Measurements from ENCODE around the gene ZRANB1. TPM values are rescaled to one million over a fixed set of nuclear protein-coding genes. Genes with fewer than 3 reads are reported as not detected.

The ZRANB1 gene
- total and polyA plus RNA-seq, 7 experiments from 2014 or later: 7.3 to 26.4 (median 17.3) TPM

DNA sequence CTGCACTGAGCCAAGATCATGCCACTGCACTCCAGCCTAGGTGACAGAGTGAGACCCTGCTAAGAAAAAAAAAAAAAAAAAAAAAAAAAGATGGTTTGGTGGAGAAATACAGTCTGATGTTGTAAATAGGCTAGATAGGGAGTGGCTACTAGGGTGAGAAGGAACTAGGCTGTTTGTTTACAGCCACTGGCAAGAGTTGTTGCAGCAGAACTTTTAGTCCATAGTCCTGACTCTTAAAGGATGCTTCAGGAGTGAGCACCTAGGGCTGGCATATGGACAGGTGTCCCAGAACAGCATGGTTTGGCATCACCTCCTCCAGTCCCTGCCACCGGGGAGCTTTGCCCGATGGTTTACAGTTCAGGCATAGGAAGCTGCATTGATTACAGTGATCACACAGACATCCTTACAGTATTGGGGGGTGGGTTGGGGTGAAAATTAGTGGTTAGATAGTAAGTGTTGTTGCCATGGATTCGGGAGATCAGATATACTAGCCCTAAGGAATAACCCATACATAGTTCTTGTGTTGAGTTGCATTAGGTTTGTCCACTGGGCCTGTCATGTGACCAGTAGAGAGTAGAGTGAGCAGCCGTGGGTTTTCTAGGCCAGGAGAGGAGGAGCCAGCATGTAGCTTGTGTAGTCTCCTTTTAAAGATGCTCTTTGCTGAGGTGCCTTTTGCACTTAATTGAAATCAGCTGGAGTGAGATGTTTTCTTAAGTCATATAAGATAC lies 35.9 kb downstream of the ZRANB1 start:
- Mint-ChIP-seq H3K27ac (peak overlapping the region in 6 of 9 donors; percentile 0 to 56 (median 26)), H3K27me3 (no peaks in the 10 kb centered on the region), H3K4me1 (peaks cover 8 to 35% (median 20%) of the 10 kb centered on the region in 7 donors), H3K4me3 (no peak overlapping the region), H3K9me3 (no peaks in the 10 kb centered on the region), H3K36me3 (peaks cover 10 to 42% (median 28%) of the 10 kb centered on the region in 5 donors)
- ATAC-seq (no peak), DNase-seq (no peak)
- intact Hi-C loops (cut with micrococcal nuclease): no loop called here
- peaks cover 0 to 35% (median 4%) of the 10 kb centered on the region in 3 experiments for H3K36me3 ChIP-seq (ENCODE audit: control insufficient read depth in 2 of 3, insufficient read depth in 3 of 3, low read length in 3 of 3)
- H3K27me3 ChIP-seq (ENCODE audit: control insufficient read depth in 2 of 2, insufficient read depth in 2 of 2, low read length in 2 of 2): no peaks in the 10 kb centered on the region
- no peaks in the 10 kb centered on the region for H3K9me3 ChIP-seq (ENCODE audit: control insufficient read depth in 2 of 3, low read length in 3 of 3)
- no peak overlapping the region for H3K4me3 ChIP-seq (ENCODE audit: low read length)
- no peak overlapping the region for H3K27ac ChIP-seq (ENCODE audit: low read depth, low read length)
- ChIA-PET CTCF (interaction anchor here (0.6 kb wide), 2 partner anchors 11 to 137 kb away, joined by 3 to 4 read pairs; no protein-coding TSS in a partner anchor), POLR2A (no interaction called here)
- H3K4me1 ChIP-seq (ENCODE audit: control insufficient read depth in 2 of 2, insufficient read depth in 2 of 2, low read length in 2 of 2): peaks cover 0 to 23% of the 10 kb centered on the region in 2 donors

DNA sequence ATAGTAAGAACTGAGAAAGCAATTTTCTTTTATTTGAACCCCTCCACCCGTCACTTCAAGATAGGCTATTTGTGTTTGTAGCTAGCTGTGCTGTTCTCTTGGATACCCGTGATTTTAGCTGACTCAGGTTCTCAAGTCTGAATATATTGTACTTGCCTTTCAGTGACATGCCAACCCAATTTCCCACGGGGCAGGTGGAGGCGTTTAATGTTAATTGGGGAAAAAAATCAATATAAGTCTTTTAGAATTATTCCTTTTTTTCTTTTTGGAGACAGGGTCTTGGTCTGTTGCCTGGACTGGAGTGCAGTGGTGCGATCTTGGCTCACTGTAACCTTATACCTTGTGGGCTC lies 36.4 kb downstream of the ZRANB1 start:
- H3K27ac ChIP-seq (ENCODE audit: low read depth, low read length): no peak overlapping the region
- CTCF ChIA-PET: interaction anchor here (0.6 to 0.7 kb wide), 3 partner anchors 10 to 136 kb away, joined by 3 to 4 read pairs (median 3); no protein-coding TSS in a partner anchor

DNA sequence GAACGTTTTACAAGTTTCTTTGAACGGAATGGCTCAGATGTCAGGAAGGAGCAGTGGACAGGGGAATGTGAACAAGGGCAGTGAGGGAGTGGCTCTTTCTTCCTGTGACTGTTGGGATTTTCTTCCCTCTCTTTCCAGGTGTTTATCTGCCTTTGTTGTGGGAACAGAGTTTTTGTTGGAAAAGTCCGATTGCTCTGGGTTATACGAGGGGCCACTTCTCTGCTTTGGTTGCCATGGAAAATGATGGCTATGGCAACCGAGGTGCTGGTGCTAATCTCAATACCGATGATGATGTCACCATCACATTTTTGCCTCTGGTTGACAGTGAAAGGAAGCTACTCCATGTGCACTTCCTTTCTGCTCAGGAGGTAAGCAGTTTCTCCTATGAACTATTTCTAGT lies 41.4 kb downstream of the ZRANB1 start:
- peaks cover 0 to 48% (median 0%) of the 10 kb centered on the region in 3 experiments for H3K36me3 ChIP-seq (ENCODE audit: control insufficient read depth in 2 of 3, insufficient read depth in 3 of 3, low read length in 3 of 3)
- no peaks in the 10 kb centered on the region for H3K9me3 Mint-ChIP-seq
- H3K36me3 Mint-ChIP-seq: peaks cover 24 to 47% (median 39%) of the 10 kb centered on the region in 5 donors
- intact Hi-C loops (cut with micrococcal nuclease): no loop called here
- no peak for DNase-seq
- ATAC-seq: no peak
- ChIA-PET POLR2A (no interaction called here), CTCF (no interaction called here)
- no peaks in the 10 kb centered on the region for H3K27me3 Mint-ChIP-seq
- H3K9me3 ChIP-seq (ENCODE audit: control insufficient read depth in 2 of 3, low read length in 3 of 3): no peaks in the 10 kb centered on the region
- peaks cover under 1 to 13% (median 9%) of the 10 kb centered on the region in 7 donors for H3K4me1 Mint-ChIP-seq
- no peaks in the 10 kb centered on the region for H3K4me1 ChIP-seq (ENCODE audit: control insufficient read depth in 2 of 2, insufficient read depth in 2 of 2, low read length in 2 of 2)
- no peak overlapping the region for H3K4me3 Mint-ChIP-seq
- H3K27ac ChIP-seq (ENCODE audit: low read depth, low read length): no peak overlapping the region
- no peaks in the 10 kb centered on the region for H3K27me3 ChIP-seq (ENCODE audit: control insufficient read depth in 2 of 2, insufficient read depth in 2 of 2, low read length in 2 of 2)
- H3K27ac Mint-ChIP-seq: peak overlapping the region in 3 of 9 donors; percentile 15 to 61 (median 19)
- no peak overlapping the region for H3K4me3 ChIP-seq (ENCODE audit: low read length)

More for the DNA sequence above, 36.4 kb downstream of the ZRANB1 start:
- peaks cover 0 to 23% of the 10 kb centered on the region in 2 donors for H3K4me1 ChIP-seq (ENCODE audit: control insufficient read depth in 2 of 2, insufficient read depth in 2 of 2, low read length in 2 of 2)
- POLR2A ChIA-PET: interaction anchor here (0.8 to 1.1 kb wide), 2 partner anchors 20 to 741 kb away, joined by 3 read pairs; partner anchors contain the start of gene EDRF1
- no peaks in the 10 kb centered on the region for H3K27me3 ChIP-seq (ENCODE audit: control insufficient read depth in 2 of 2, insufficient read depth in 2 of 2, low read length in 2 of 2)
- H3K4me1 Mint-ChIP-seq: peaks cover 11 to 36% (median 20%) of the 10 kb centered on the region in 7 donors
- no peaks in the 10 kb centered on the region for H3K9me3 ChIP-seq (ENCODE audit: control insufficient read depth in 2 of 3, low read length in 3 of 3)
- ATAC-seq (no peak), DNase-seq (no peak)
- H3K36me3 ChIP-seq (ENCODE audit: control insufficient read depth in 2 of 3, insufficient read depth in 3 of 3, low read length in 3 of 3): peaks cover 0 to 41% (median 4%) of the 10 kb centered on the region in 3 experiments
- H3K36me3 Mint-ChIP-seq: peaks cover 14 to 42% (median 31%) of the 10 kb centered on the region in 5 donors
- H3K9me3 Mint-ChIP-seq: no peaks in the 10 kb centered on the region
- peak overlapping the region in 2 of 9 donors; percentile 10 to 41 for H3K27ac Mint-ChIP-seq
- intact Hi-C loops (cut with micrococcal nuclease): no loop called here
- no peak overlapping the region for H3K4me3 ChIP-seq (ENCODE audit: low read length)
- H3K4me3 Mint-ChIP-seq: no peak overlapping the region
- no peaks in the 10 kb centered on the region for H3K27me3 Mint-ChIP-seq

DNA sequence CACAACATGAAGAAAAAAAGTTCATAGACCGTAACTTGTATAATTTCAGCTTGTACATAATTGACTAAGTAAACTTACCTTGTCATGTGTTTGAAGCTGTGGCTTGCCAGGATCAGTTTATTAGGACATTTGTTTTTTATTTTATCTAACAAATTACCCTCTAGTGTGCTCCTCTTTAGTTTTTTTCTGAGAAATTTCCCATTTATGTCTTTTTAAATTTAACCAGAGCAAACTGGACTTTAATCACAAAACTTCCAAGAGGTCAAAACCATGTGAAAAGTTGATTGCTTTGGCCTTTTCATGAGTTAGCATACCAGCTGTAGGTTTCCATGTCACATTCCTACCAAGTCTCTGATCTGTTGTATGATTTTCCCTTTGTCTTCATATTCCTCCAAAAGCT lies 42.5 kb downstream of the ZRANB1 start:
- DNase-seq: no peak
- peaks cover 0 to 13% (median 6%) of the 10 kb centered on the region in 7 donors for H3K4me1 Mint-ChIP-seq
- POLR2A ChIA-PET: no interaction called here
- no peak overlapping the region for H3K4me3 Mint-ChIP-seq
- intact Hi-C loops (cut with micrococcal nuclease): no loop called here
- Histone ChIP-seq H3K4me3 (ENCODE audit: low read length) (no peak overlapping the region), H3K27me3 (ENCODE audit: control insufficient read depth in 2 of 2, insufficient read depth in 2 of 2, low read length in 2 of 2) (no peaks in the 10 kb centered on the region), H3K27ac (ENCODE audit: low read depth, low read length) (no peak overlapping the region), H3K36me3 (ENCODE audit: control insufficient read depth in 2 of 3, insufficient read depth in 3 of 3, low read length in 3 of 3) (peaks cover 0 to 48% (median 0%) of the 10 kb centered on the region in 3 experiments), H3K4me1 (ENCODE audit: control insufficient read depth in 2 of 2, insufficient read depth in 2 of 2, low read length in 2 of 2) (no peaks in the 10 kb centered on the region), H3K9me3 (ENCODE audit: control insufficient read depth in 2 of 3, low read length in 3 of 3) (no peaks in the 10 kb centered on the region)
- peaks cover 22 to 52% (median 43%) of the 10 kb centered on the region in 5 donors for H3K36me3 Mint-ChIP-seq
- H3K27me3 Mint-ChIP-seq: no peaks in the 10 kb centered on the region
- CTCF ChIA-PET: no interaction called here
- no peaks in the 10 kb centered on the region for H3K9me3 Mint-ChIP-seq
- no peak overlapping the region for H3K27ac Mint-ChIP-seq
- ATAC-seq: no peak

DNA sequence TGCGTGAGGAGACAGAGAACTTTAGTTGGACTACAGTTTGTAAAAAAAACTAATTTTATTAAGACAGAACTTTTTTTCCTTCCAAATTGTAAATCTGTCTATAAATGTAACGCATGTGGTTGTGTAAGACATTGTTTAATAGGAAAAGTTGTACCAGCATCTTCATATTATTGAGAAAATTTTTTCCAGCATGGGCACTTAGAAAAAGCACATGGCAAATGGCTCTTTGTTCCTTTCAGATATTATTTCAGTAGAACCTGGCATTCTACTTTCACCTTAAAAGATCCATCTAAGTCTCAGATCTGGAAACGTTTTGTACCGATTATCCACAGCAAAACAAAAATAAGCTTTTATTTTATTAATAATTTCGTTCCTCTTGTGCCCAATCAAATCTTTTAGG lies 43.2 kb downstream of the ZRANB1 start:
- POLR2A ChIA-PET: no interaction called here
- H3K36me3 ChIP-seq (ENCODE audit: control insufficient read depth in 2 of 3, insufficient read depth in 3 of 3, low read length in 3 of 3): peaks cover 0 to 52% (median 0%) of the 10 kb centered on the region in 3 experiments
- no peak overlapping the region for H3K27ac Mint-ChIP-seq

DNA sequence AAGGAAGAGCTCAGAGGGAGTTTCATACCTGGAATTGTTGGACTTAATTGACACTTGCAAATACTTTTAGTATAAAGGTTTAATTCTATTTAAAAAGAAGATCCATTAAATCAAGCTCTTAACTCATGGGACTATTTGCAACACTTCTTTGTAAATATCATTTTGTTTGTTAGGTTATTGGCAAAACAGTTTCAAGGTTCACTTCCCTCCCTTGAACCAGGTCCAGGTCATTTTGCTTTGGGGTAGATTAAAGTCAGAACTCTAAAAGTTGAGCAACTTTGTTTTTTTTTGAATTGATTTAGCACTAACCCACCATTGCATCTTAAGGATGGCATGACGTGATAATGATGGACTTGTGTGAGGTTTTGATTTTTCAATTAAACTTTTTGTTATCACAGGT lies 45.9 kb downstream of the ZRANB1 start:
- no peaks in the 10 kb centered on the region for H3K27me3 ChIP-seq (ENCODE audit: control insufficient read depth in 2 of 2, insufficient read depth in 2 of 2, low read length in 2 of 2)
- ChIA-PET POLR2A (no interaction called here), CTCF (no interaction called here)
- Mint-ChIP-seq H3K4me3 (no peak overlapping the region), H3K36me3 (peaks cover 18 to 47% (median 37%) of the 10 kb centered on the region in 5 donors), H3K4me1 (peaks cover 0 to 12% (median 0%) of the 10 kb centered on the region in 7 donors), H3K9me3 (no peaks in the 10 kb centered on the region), H3K27ac (peak overlapping the region in 1 of 9 donors; percentile 21), H3K27me3 (no peaks in the 10 kb centered on the region)
- H3K9me3 ChIP-seq (ENCODE audit: control insufficient read depth in 2 of 3, low read length in 3 of 3): no peaks in the 10 kb centered on the region
- intact Hi-C loops (cut with micrococcal nuclease): no loop called here
- no peak overlapping the region for H3K27ac ChIP-seq (ENCODE audit: low read depth, low read length)
- ATAC-seq: no peak
- no peak for DNase-seq
- H3K4me1 ChIP-seq (ENCODE audit: control insufficient read depth in 2 of 2, insufficient read depth in 2 of 2, low read length in 2 of 2): no peaks in the 10 kb centered on the region
- peaks cover 0 to 39% (median 0%) of the 10 kb centered on the region in 3 experiments for H3K36me3 ChIP-seq (ENCODE audit: control insufficient read depth in 2 of 3, insufficient read depth in 3 of 3, low read length in 3 of 3)
- no peak overlapping the region for H3K4me3 ChIP-seq (ENCODE audit: low read length)

More for the DNA sequence above, 43.2 kb downstream of the ZRANB1 start:
- H3K9me3 Mint-ChIP-seq: no peaks in the 10 kb centered on the region
- no peaks in the 10 kb centered on the region for H3K27me3 Mint-ChIP-seq
- H3K27me3 ChIP-seq (ENCODE audit: control insufficient read depth in 2 of 2, insufficient read depth in 2 of 2, low read length in 2 of 2): no peaks in the 10 kb centered on the region
- no peak for DNase-seq
- CTCF ChIA-PET: no interaction called here
- H3K36me3 Mint-ChIP-seq: peaks cover 20 to 54% (median 45%) of the 10 kb centered on the region in 5 donors
- H3K9me3 ChIP-seq (ENCODE audit: control insufficient read depth in 2 of 3, low read length in 3 of 3): no peaks in the 10 kb centered on the region
- no peak overlapping the region for H3K4me3 ChIP-seq (ENCODE audit: low read length)
- ATAC-seq: no peak
- intact Hi-C loops (cut with micrococcal nuclease): no loop called here
- H3K27ac ChIP-seq (ENCODE audit: low read depth, low read length): no peak overlapping the region
- peaks cover 0 to 13% (median 2%) of the 10 kb centered on the region in 7 donors for H3K4me1 Mint-ChIP-seq
- no peaks in the 10 kb centered on the region for H3K4me1 ChIP-seq (ENCODE audit: control insufficient read depth in 2 of 2, insufficient read depth in 2 of 2, low read length in 2 of 2)
- no peak overlapping the region for H3K4me3 Mint-ChIP-seq
